Mesendoderm (in vitro differentiated cells): Measurements from ENCODE around the gene SLC25A14.

Experiments used
- DNase-seq: peaks from one replicate; pipeline ENCODE4 v3.0.0; 2013
- H2AK5ac ChIP-seq: 2 replicates; pipeline ENCODE4 v1.6.1; 2013; ENCODE audit warnings: low read length, inconsistent platforms
- H2BK120ac ChIP-seq: 2 replicates; pipeline ENCODE4 v1.6.1; 2013; ENCODE audit warnings: low read depth, mild to moderate bottlenecking, low read length, moderate library complexity, mixed read lengths
- H2BK15ac ChIP-seq: replicated peaks from 2 replicates; pipeline ENCODE4 v1.6.1; 2013; ENCODE audit warnings: low read depth, mild to moderate bottlenecking, moderate library complexity
- H2BK5ac ChIP-seq: 2 replicates; pipeline ENCODE4 v1.6.1; 2013; ENCODE audit warnings: low read length, inconsistent platforms
- H3K18ac ChIP-seq: 2 replicates; pipeline ENCODE4 v1.6.1; 2013; ENCODE audit warnings: mild to moderate bottlenecking, low read length, mixed read lengths
- H3K23ac ChIP-seq: one replicate; pipeline ENCODE4 v1.6.1; 2013; ENCODE audit warnings: low read length
- H3K27ac ChIP-seq: 2 replicates; pipeline ENCODE4 v1.5.1; 2013; ENCODE audit warnings: low read depth, mild to moderate bottlenecking, inconsistent platforms, low read length, moderate library complexity
- H3K27me3 ChIP-seq: 2 replicates; pipeline ENCODE4 v1.6.1; 2013; ENCODE audit warnings: low read length, control low read depth, mild to moderate bottlenecking, inconsistent platforms; ENCODE audit not compliant: insufficient read depth, poor library complexity
- H3K36me3 ChIP-seq: 2 replicates; pipeline ENCODE4 v1.6.1; 2013; ENCODE audit warnings: low read length, inconsistent platforms; ENCODE audit not compliant: control insufficient read depth, insufficient read depth
- H3K4ac ChIP-seq: one replicate; pipeline ENCODE4 v1.6.1; 2013; ENCODE audit warnings: low read depth, mild to moderate bottlenecking, low read length, moderate library complexity
- H3K4me1 ChIP-seq: 2 replicates; pipeline ENCODE4 v1.6.1; 2013; ENCODE audit warnings: low read depth, low read length, inconsistent platforms; ENCODE audit not compliant: control insufficient read depth
- H3K4me2 ChIP-seq: 2 replicates; pipeline ENCODE4 v1.6.1; 2013; ENCODE audit warnings: low read length
- H3K4me3 ChIP-seq: 2 replicates; pipeline ENCODE4 v1.5.1; 2013; ENCODE audit warnings: mild to moderate bottlenecking, low read length
- H3K56ac ChIP-seq: one replicate; pipeline ENCODE4 v1.6.1; 2013; ENCODE audit warnings: low read length
- H3K79me1 ChIP-seq: 2 replicates; pipeline ENCODE4 v1.6.1; 2013; ENCODE audit warnings: low read length, inconsistent platforms
- H3K79me2 ChIP-seq: 2 replicates; pipeline ENCODE4 v1.6.1; 2013; ENCODE audit warnings: mild to moderate bottlenecking, low read length; ENCODE audit not compliant: control insufficient read depth, insufficient read depth
- H3K9ac ChIP-seq: 2 replicates; pipeline ENCODE4 v1.6.1; 2013; ENCODE audit warnings: low read length, inconsistent platforms
- H4K5ac ChIP-seq: one replicate; pipeline ENCODE4 v1.6.1; 2013; ENCODE audit warnings: low read length
- H4K8ac ChIP-seq: one replicate; pipeline ENCODE4 v1.6.1; 2013; ENCODE audit warnings: low read depth, mild to moderate bottlenecking, control low read depth, low read length, moderate library complexity
- WGBS: extraction: QIAGEN DNeasy Blood & Tissue Kit; methylation state at CpG from one replicate; pipeline ENCODE4 v1.1.7; 2013; ENCODE audit warnings: low lambda C conversion rate, missing lambda C conversion rate; ENCODE audit not compliant: insufficient coverage; ENCODE audit errors: extremely low coverage; 5-methylcytosine and 5-hydroxymethylcytosine counted together

The SLC25A14 gene

DNA sequence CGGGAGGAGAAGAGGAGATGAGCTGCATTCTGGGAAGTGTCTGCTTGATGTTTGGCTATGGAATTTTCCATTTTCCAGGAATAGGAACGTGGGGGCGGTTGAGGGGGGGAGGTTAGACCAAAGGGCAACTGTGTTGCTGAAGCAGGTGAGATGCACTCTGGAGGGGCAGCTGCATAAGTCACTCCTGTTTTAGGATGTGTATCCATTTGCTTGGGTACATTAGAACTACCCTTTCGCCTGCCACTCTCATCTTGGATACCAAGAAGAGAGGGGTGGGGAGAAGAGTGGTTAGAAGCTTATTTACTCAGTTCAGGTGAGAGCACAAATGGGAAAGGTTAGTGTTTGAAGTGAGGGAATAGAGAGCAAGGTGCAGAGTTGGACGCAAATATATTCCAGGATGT is 46.7 kb downstream of the SLC25A14 start:
- no peak for DNase-seq
- no peak overlapping the region for H2BK15ac ChIP-seq
- no peak overlapping the region for H3K56ac ChIP-seq
- no peak overlapping the region for H3K23ac ChIP-seq
- no peak overlapping the region for H3K9ac ChIP-seq
- H2BK120ac ChIP-seq: no peak overlapping the region
- no peaks in the 10 kb centered on the region for H3K4me1 ChIP-seq
- H3K27ac ChIP-seq: no peak overlapping the region
- H2BK5ac ChIP-seq: no peak overlapping the region
- no peak overlapping the region for H3K4me2 ChIP-seq
- H3K4ac ChIP-seq: no peak overlapping the region
- H3K27me3 ChIP-seq: no peaks in the 10 kb centered on the region
- no peaks in the 10 kb centered on the region for H3K79me2 ChIP-seq
- no peaks in the 10 kb centered on the region for H3K36me3 ChIP-seq
- no peaks in the 10 kb centered on the region for H3K79me1 ChIP-seq
- no CpG with 5 or more reads among the region's 5 CpGs for WGBS
- no peak overlapping the region for H2AK5ac ChIP-seq
- no peak overlapping the region for H3K4me3 ChIP-seq
- H4K5ac ChIP-seq: no peak overlapping the region
- no peak overlapping the region for H3K18ac ChIP-seq
- H4K8ac ChIP-seq: no peak overlapping the region

- H3K79me1 ChIP-seq: no peaks in the 10 kb centered on the region
- H3K36me3 ChIP-seq: no peaks in the 10 kb centered on the region
- H3K4me3 ChIP-seq: no peak overlapping the region
- WGBS: no CpG with 5 or more reads among the region's 5 CpGs
- no peaks in the 10 kb centered on the region for H3K27me3 ChIP-seq
- no peaks in the 10 kb centered on the region for H3K79me2 ChIP-seq
- H3K27ac ChIP-seq: no peak overlapping the region
- DNase-seq: peak; percentile 60
- no peak overlapping the region for H3K4ac ChIP-seq
- no peak overlapping the region for H4K8ac ChIP-seq
- H3K9ac ChIP-seq: no peak overlapping the region
- H4K5ac ChIP-seq: no peak overlapping the region
- H2BK5ac ChIP-seq: no peak overlapping the region
- H3K18ac ChIP-seq: no peak overlapping the region
- no peaks in the 10 kb centered on the region for H3K4me1 ChIP-seq
- H2BK15ac ChIP-seq: no peak overlapping the region
- no peak overlapping the region for H2BK120ac ChIP-seq
- no peak overlapping the region for H3K23ac ChIP-seq
- H2AK5ac ChIP-seq: no peak overlapping the region
- no peak overlapping the region for H3K56ac ChIP-seq
- no peak overlapping the region for H3K4me2 ChIP-seq
Measured at GRCh38 chrX:130393451-130394074, 53.8 kb downstream of the SLC25A14 start.

- Histone ChIP-seq H3K27ac (no peak overlapping the region), H3K79me1 (no peaks in the 10 kb centered on the region)
Measured at GRCh38 chrX:130395341-130395740, 55.6 kb downstream of the SLC25A14 start.

GRCh38 chrX:130401415-130402207 is 61.9 kb downstream of the SLC25A14 start, which contains the start of gene RBMX2:
Gene RBMX2 (plus strand): TSS chrX:130401987. CDS start chrX:130402033, 46 bp downstream.
- H3K79me1 ChIP-seq: no peaks in the 10 kb centered on the region
- no peak within 1 kb of the TSS for H3K27ac ChIP-seq
- peak within 1 kb of the TSS; percentile 81 for H3K56ac ChIP-seq
- no peak within 1 kb of the TSS for H4K5ac ChIP-seq
- no peaks in the 10 kb centered on the region for H3K27me3 ChIP-seq
- H2BK120ac ChIP-seq: no peak within 1 kb of the TSS
- H3K36me3 ChIP-seq: no peaks in the 10 kb centered on the region
- H3K23ac ChIP-seq: no peak within 1 kb of the TSS
- DNase-seq: peak; percentile 82
- H3K4me1 ChIP-seq: no peaks in the 10 kb centered on the region
- no peak within 1 kb of the TSS for H4K8ac ChIP-seq
- peak within 1 kb of the TSS; percentile 68 for H3K4ac ChIP-seq
- H2BK15ac ChIP-seq: no peak within 1 kb of the TSS
- H3K4me3 ChIP-seq: peak within 1 kb of the TSS; percentile 52
- no peak within 1 kb of the TSS for H3K18ac ChIP-seq
- no peak within 1 kb of the TSS for H2BK5ac ChIP-seq
- WGBS: no CpG with 5 or more reads among the region's 47 CpGs
- peak within 1 kb of the TSS; percentile 67 for H3K4me2 ChIP-seq
- no peak within 1 kb of the TSS for H2AK5ac ChIP-seq
- peak within 1 kb of the TSS; percentile 74 for H3K9ac ChIP-seq
- peaks cover 3% of the 10 kb centered on the region for H3K79me2 ChIP-seq

More at GRCh38 chrX:130395341-130395740, 55.6 kb downstream of the SLC25A14 start:
- no CpG with 5 or more reads among the region's 7 CpGs for WGBS
- Histone ChIP-seq H3K56ac (no peak overlapping the region), H2BK15ac (no peak overlapping the region), H3K4me1 (no peaks in the 10 kb centered on the region), H3K79me2 (no peaks in the 10 kb centered on the region), H3K36me3 (no peaks in the 10 kb centered on the region), H2AK5ac (no peak overlapping the region), H4K5ac (no peak overlapping the region), H4K8ac (no peak overlapping the region), H2BK5ac (no peak overlapping the region), H3K23ac (no peak overlapping the region), H3K4me2 (no peak overlapping the region), H2BK120ac (no peak overlapping the region), H3K9ac (no peak overlapping the region), H3K4me3 (no peak overlapping the region), H3K4ac (no peak overlapping the region), H3K27me3 (no peaks in the 10 kb centered on the region), H3K18ac (no peak overlapping the region)
- no peak for DNase-seq

GRCh38 chrX:130402208-130402684 is 62.5 kb downstream of the SLC25A14 start:
- Histone ChIP-seq H3K4me3 (peak overlapping the region; percentile 52), H2AK5ac (no peak overlapping the region), H2BK120ac (no peak overlapping the region), H3K56ac (peak overlapping the region; percentile 81), H2BK5ac (no peak overlapping the region), H2BK15ac (no peak overlapping the region), H3K4me1 (no peaks in the 10 kb centered on the region), H3K18ac (no peak overlapping the region), H4K8ac (no peak overlapping the region), H4K5ac (no peak overlapping the region), H3K36me3 (no peaks in the 10 kb centered on the region), H3K27ac (no peak overlapping the region), H3K23ac (no peak overlapping the region), H3K27me3 (no peaks in the 10 kb centered on the region), H3K9ac (peak overlapping the region; percentile 74), H3K79me1 (no peaks in the 10 kb centered on the region), H3K4ac (peak overlapping the region; percentile 68), H3K79me2 (peaks cover 3% of the 10 kb centered on the region), H3K4me2 (peak overlapping the region; percentile 67)
- no CpG with 5 or more reads among the region's 13 CpGs for WGBS
- DNase-seq: no peak
